ENCODE measurements around the gene CSNK2A2. TPM values are rescaled to one million over a fixed set of nuclear protein-coding genes. Genes with fewer than 3 reads are reported as not detected.

CSNK2A2 gene
- total and polyA plus RNA-seq, 2 donors (not counting 3 experiments of a cell fraction or from before 2014, with no cell fraction given) = 43.3 to 125 TPM

GRCh38 chr16:58225965-58226602 lies 28.2 kb upstream of the CSNK2A2 start:
- no peak for TF ChIP-seq CTCF (IDR thresholded peaks at IDR 0.05; ENCODE audit: extremely low read depth in 1 of 2, insufficient read depth in 1 of 2, low read depth in 1 of 2, low read length in 2 of 2)
- TF ChIP-seq EZH2 (IDR thresholded peaks at IDR 0.05; ENCODE audit: borderline replicate concordance, low read depth, low read length, severe bottlenecking) = no peak
- TF ChIP-seq FOS (IDR thresholded peaks at IDR 0.05; ENCODE audit: borderline replicate concordance, insufficient read depth, low read length) = no peak
- no peak for TF ChIP-seq JUN (IDR thresholded peaks at IDR 0.05; ENCODE audit: borderline replicate concordance, insufficient read depth, insufficient read length, low read depth)
- no peak for TF ChIP-seq MYC (IDR thresholded peaks at IDR 0.05; ENCODE audit: low read depth, low read length)
- no peak for TF ChIP-seq POLR2A (IDR thresholded peaks at IDR 0.05; ENCODE audit: low read depth, low read length)
- no peak for TF ChIP-seq GATA2 (IDR thresholded peaks at IDR 0.05; ENCODE audit: insufficient read depth, insufficient read length, low read depth, low read length)
- H3K27ac ChIP-seq (ENCODE audit: insufficient read depth, low read depth, low read length) = no peak overlapping the region
- FAIRE-seq (no peak), DNase-seq (ENCODE audit: low read depth, low spot score) (no peak)
- ChIA-PET CTCF (interaction anchor here (0.6 kb wide), 1 partner anchor 10 kb away, joined by 3 read pairs; no protein-coding TSS in a partner anchor), POLR2A (no interaction called here)
- no peak overlapping the region for H3K9ac ChIP-seq (replicated peaks; ENCODE audit: extremely low read depth, insufficient read depth, low read length)
- H3K27me3 ChIP-seq (ENCODE audit: control insufficient read depth in 2 of 2, insufficient read depth in 2 of 2, low read length in 2 of 2) = peaks cover 4 to 7% of the 10 kb centered on the region in 2 experiments
- no peaks in the 10 kb centered on the region for H3K9me3 ChIP-seq (replicated peaks; ENCODE audit: control insufficient read depth, insufficient read depth, low read length)
- dilution Hi-C loops (cut with MboI; ENCODE audit: extremely low pct_ligation_motif_present, low sequenced_read_pairs) = no loop called here
- H4K20me1 ChIP-seq (replicated peaks; ENCODE audit: control insufficient read depth, extremely low read depth, insufficient read depth, low read length) = no peaks in the 10 kb centered on the region
- H3K79me2 ChIP-seq (ENCODE audit: control insufficient read depth, insufficient read depth, low read length) = no peaks in the 10 kb centered on the region
- H3K9me1 ChIP-seq (replicated peaks; ENCODE audit: control insufficient read depth, extremely low read depth, insufficient read depth, low read length) = no peaks in the 10 kb centered on the region
- H3K4me3 ChIP-seq (replicated peaks in 1 of 3; ENCODE audit: insufficient read depth in 1 of 3, low read depth in 1 of 3, low read length in 3 of 3) = no peak overlapping the region
- H3K4me2 ChIP-seq (ENCODE audit: insufficient read depth, low read length) = no peak overlapping the region
- H3K36me3 ChIP-seq (ENCODE audit: control insufficient read depth in 2 of 2, extremely low read depth in 1 of 2, insufficient read depth in 2 of 2, low read length in 2 of 2) = no peaks in the 10 kb centered on the region
- BruUV-seq (replicated peaks) = no TSS peak
- no peaks in the 10 kb centered on the region for H3K4me1 ChIP-seq (ENCODE audit: control insufficient read depth, extremely low read depth, insufficient read depth, low read length)
- no peak overlapping the region for H2AFZ ChIP-seq (ENCODE audit: low read depth, low read length)
- intact Hi-C loops (cut with micrococcal nuclease) = no loop called here

All from endothelial cell of umbilical vein (primary cell).